ENCODE results near the gene MAPK10. TPM values are rescaled to one million over a fixed set of nuclear protein-coding genes. Genes with fewer than 3 reads are reported as not detected.

Gene MAPK10
- total and polyA plus RNA-seq, 2 experiments from 2014 or later: 3.6 to 8.1 TPM

- Histone ChIP-seq H3K27ac (ENCODE audit: low read depth) (no peak overlapping the region), H3K4me1 (ENCODE audit: insufficient read depth) (no peaks in the 10 kb centered on the region), H3K4me2 (no peak overlapping the region), H3F3A (replicated peaks; ENCODE audit: low read depth) (no peaks in the 10 kb centered on the region), H3K4me3 (no peak overlapping the region), H3K36me3 (ENCODE audit: insufficient read depth) (no peaks in the 10 kb centered on the region), H4K20me1 (replicated peaks; ENCODE audit: insufficient read depth) (no peaks in the 10 kb centered on the region), H3K79me2 (replicated peaks; ENCODE audit: insufficient read depth) (no peaks in the 10 kb centered on the region), H3K27me3 (ENCODE audit: insufficient read depth) (no peaks in the 10 kb centered on the region), H3K9me2 (ENCODE audit: insufficient read depth) (no peaks in the 10 kb centered on the region), H2AFZ (no peak overlapping the region)
- no peak for TF ChIP-seq ETS1 (IDR thresholded peaks at IDR 0.05)
- TF ChIP-seq STAT1 (IDR thresholded peaks at IDR 0.05; ENCODE audit: unreplicated experiment): no peak
- TF ChIP-seq NANOG (IDR thresholded peaks at IDR 0.05; ENCODE audit: borderline replicate concordance): no peak
- TF ChIP-seq ZNF114 (CRISPR knock-in tag; IDR thresholded peaks at IDR 0.05): no peak
- no peak for TF ChIP-seq POLR2AphosphoS5 (IDR thresholded peaks at IDR 0.05; ENCODE audit: low read depth)
- no peak for TF ChIP-seq EZH2phosphoT487 (IDR thresholded peaks at IDR 0.05; ENCODE audit: unreplicated experiment)
- TF ChIP-seq ZNF462 (CRISPR knock-in tag; IDR thresholded peaks at IDR 0.05): no peak
- no peak for TF ChIP-seq EZH2 (IDR thresholded peaks at IDR 0.05; ENCODE audit: low read depth, unreplicated experiment)
- TF ChIP-seq JUNB (IDR thresholded peaks at IDR 0.05; ENCODE audit: unreplicated experiment): no peak
- TF ChIP-seq REST (IDR thresholded peaks at IDR 0.05; ENCODE audit: unreplicated experiment): no peak
- no peak for TF ChIP-seq ZNF331 (CRISPR knock-in tag; IDR thresholded peaks at IDR 0.05; ENCODE audit: low read depth)
- no peak for TF ChIP-seq CREB1 (CRISPR knock-in tag; IDR thresholded peaks at IDR 0.05; ENCODE audit: low read depth)
- TF ChIP-seq CTCF (conservative IDR thresholded peaks at IDR 0.05; ENCODE audit: low read depth in 2 of 2): no peak
- DNase-seq (ENCODE audit: low spot score) (no peak), ATAC-seq (no peak)
- peaks cover 7% of the 10 kb centered on the region; the same call in 2 of the 3 replicates for H3K4me1 Mint-ChIP-seq
- H3K9me3 Mint-ChIP-seq: no peaks in the 10 kb centered on the region; the same call in 2 of the 3 replicates
- H3K27me3 Mint-ChIP-seq (ENCODE audit: insufficient read depth, low read depth, poor library complexity): no peaks in the 10 kb centered on the region
- H3K36me3 Mint-ChIP-seq (ENCODE audit: low read depth): no peaks in the 10 kb centered on the region
- H3K4me3 Mint-ChIP-seq: no peak overlapping the region
- H3K27ac Mint-ChIP-seq: no peak overlapping the region
Measured at GRCh38 chr4:86044593-86044985, 315.3 kb downstream of the MAPK10 start.

All from GM23338 (cell line).